Stimulated activated CD8-positive, alpha-beta memory T cell treated with anti-CD3 and anti-CD28 coated beads, Interleukin-4, amount 100 ng/mL, for 24 hours (primary cell): ENCODE measurements around the gene LOXL3.

Source experiments
- DNase-seq: peaks from one replicate; pipeline ENCODE4 v3.0.0-alpha.2; 2020; ENCODE audit warnings: low read depth

LOXL3 gene

GRCh38 chr2:74505448-74506246 is 48.1 kb downstream of the LOXL3 start:
- DNase-seq: no peak

- no peak for DNase-seq
These were observed 49.2 kb downstream of the LOXL3 start for GRCh38 chr2:74504591-74504990.

- DNase-seq: no peak
These were observed 50.0 kb downstream of the LOXL3 start for GRCh38 chr2:74503506-74504475.

- peak; percentile 50 for DNase-seq
These were observed 50.8 kb downstream of the LOXL3 start for GRCh38 chr2:74502720-74503505.

GRCh38 chr2:74502147-74502719 is 51.5 kb downstream of the LOXL3 start:
- DNase-seq: no peak

GRCh38 chr2:74501335-74502071 is 52.2 kb downstream of the LOXL3 start:
- no peak for DNase-seq

GRCh38 chr2:74500578-74500946 is 53.2 kb downstream of the LOXL3 start:
- DNase-seq: no peak

GRCh38 chr2:74499940-74500577 is 53.7 kb downstream of the LOXL3 start:
- no peak for DNase-seq

- no peak for DNase-seq
These were observed 54.3 kb downstream of the LOXL3 start, which contains the start of gene LBX2 for GRCh38 chr2:74499267-74499939. Gene LBX2, minus strand, starts transcription at chr2:74499603. Its CDS starts 66 bp downstream, at chr2:74499537.

- no peak for DNase-seq
These were observed 55.1 kb downstream of the LOXL3 start for GRCh38 chr2:74498500-74499266.

GRCh38 chr2:74497777-74498499 is 55.8 kb downstream of the LOXL3 start:
- DNase-seq: no peak

- DNase-seq: no peak
These were observed 56.6 kb downstream of the LOXL3 start for GRCh38 chr2:74496997-74497776.

- no peak for DNase-seq
These were observed 58.3 kb downstream of the LOXL3 start for GRCh38 chr2:74495440-74495839.

- DNase-seq: no peak
These were observed 60.2 kb downstream of the LOXL3 start for GRCh38 chr2:74493546-74493945.

- no peak for DNase-seq
These were observed 61.8 kb downstream of the LOXL3 start for GRCh38 chr2:74491648-74492544.

GRCh38 chr2:74489906-74490305 is 63.8 kb downstream of the LOXL3 start:
- no peak for DNase-seq
